H1 (cell line): ENCODE data around the gene UMAD1. TPM values are rescaled to one million over a fixed set of nuclear protein-coding genes. Genes with fewer than 3 reads are reported as not detected.

Experiments
- CTCF ChIA-PET: fragments of 300-600 bp; sonication (Branson Sonifier 250); formaldehyde crosslinking; loops from one replicate; lab custom pipeline; 2021; ENCODE audit not compliant: partially characterized antibody; lab: Charles Lee
- POLR2A ChIA-PET: fragments of 300-600 bp; sonication (Branson Sonifier 250); formaldehyde crosslinking; loops from one replicate; lab custom pipeline; 2021; ENCODE audit warnings: inconsistent platforms; ENCODE audit not compliant: partially characterized antibody; lab: Charles Lee
- DNase-seq, 2 experiments: peaks; one replicate each; pipeline versions ENCODE4 v3.0.0 to v3.0.0-alpha.2; 2010 to 2022; ENCODE audit warnings: low spot score in 2 of 2, low read depth in 1 of 2, mixed read lengths in 1 of 2
- FAIRE-seq: peaks from 2 replicates; lab custom pipeline; 2011; peaks lifted over from hg19 to GRCh38; lab: Jason Lieb, UNC
- H2AFZ ChIP-seq: 2 replicates; pipeline ENCODE4 v1.8.1; 2012; ENCODE audit warnings: low read length, inconsistent platforms
- H2AK5ac ChIP-seq: 2 replicates; pipeline ENCODE4 v1.6.1; 2013; ENCODE audit warnings: low read depth, low read length
- H2BK120ac ChIP-seq: replicated peaks from 2 replicates; pipeline ENCODE3; 2013; ENCODE audit warnings: low read depth, low read length, inconsistent platforms
- H2BK12ac ChIP-seq: 2 replicates; pipeline ENCODE4 v1.6.1; 2013; ENCODE audit warnings: low read depth, low read length
- H2BK15ac ChIP-seq: 2 replicates; pipeline ENCODE4 v1.6.1; 2013; ENCODE audit warnings: low read length
- H2BK20ac ChIP-seq: 2 replicates; pipeline ENCODE4 v1.6.1; 2013; ENCODE audit warnings: low read length
- H2BK5ac ChIP-seq: 2 replicates; pipeline ENCODE4 v1.6.1; 2013; ENCODE audit warnings: low read depth, low read length
- H3K14ac ChIP-seq: 2 replicates; pipeline ENCODE4 v1.6.1; 2013; ENCODE audit warnings: inconsistent platforms; ENCODE audit not compliant: insufficient read length
- H3K18ac ChIP-seq: 2 replicates; pipeline ENCODE4 v1.6.1; 2013; ENCODE audit warnings: low read length; ENCODE audit errors: extremely low read depth
- H3K23ac ChIP-seq: 2 replicates; pipeline ENCODE4 v1.6.1; 2013; ENCODE audit warnings: inconsistent platforms; ENCODE audit not compliant: insufficient read length
- H3K23me2 ChIP-seq: 2 replicates; pipeline ENCODE4 v1.6.1; 2013; ENCODE audit warnings: low read depth, low read length
- H3K27ac ChIP-seq: 2 replicates; pipeline ENCODE4 v1.6.1; 2011; ENCODE audit warnings: low read depth, low read length, inconsistent platforms
- H3K27me3 ChIP-seq, 4 experiments: replicated peaks in 1 of 4; 1 replicate in 1 of 4; 2 replicates in 3 of 4; pipeline versions ENCODE4 v1.6.1 to v1.8.1; 2011 to 2013; ENCODE audit warnings: low read length in 3 of 4, mild to moderate bottlenecking in 3 of 4, inconsistent platforms in 2 of 4, mixed read lengths in 2 of 4, moderate library complexity in 1 of 4; ENCODE audit not compliant: control insufficient read depth in 3 of 4, insufficient read depth in 3 of 4; ENCODE audit errors: extremely low read depth in 1 of 4
- H3K36me3 ChIP-seq, 4 experiments: 2 replicates each; pipeline versions ENCODE4 v1.6.1 to v1.8.1; 2011 to 2013; ENCODE audit warnings: mild to moderate bottlenecking in 4 of 4, low read length in 3 of 4, moderate library complexity in 2 of 4, control low read depth in 1 of 4, inconsistent platforms in 1 of 4; ENCODE audit not compliant: insufficient read depth in 4 of 4, control insufficient read depth in 2 of 4
- H3K4ac ChIP-seq: replicated peaks from 2 replicates; pipeline ENCODE3; 2013; ENCODE audit warnings: low read length, low read depth, mixed read lengths, inconsistent platforms; ENCODE audit not compliant: insufficient read length
- H3K4me1 ChIP-seq, 4 experiments: replicated peaks in 1 of 4; 1 replicate in 1 of 4; 2 replicates in 3 of 4; pipeline versions ENCODE4 v1.6.1 to v1.8.1; 2011 to 2013; ENCODE audit warnings: low read length in 3 of 4, inconsistent platforms in 2 of 4, mixed read lengths in 1 of 4; ENCODE audit not compliant: insufficient read depth in 4 of 4, control insufficient read depth in 3 of 4
- H3K4me2 ChIP-seq, 2 experiments: 2 replicates each; pipeline versions ENCODE4 v1.6.1 to v1.8.1; 2011 to 2013; ENCODE audit warnings: low read depth in 2 of 2, low read length in 2 of 2, control low read depth in 1 of 2, inconsistent platforms in 1 of 2, mild to moderate bottlenecking in 1 of 2; ENCODE audit not compliant: insufficient read depth in 1 of 2
- H3K4me3 ChIP-seq, 4 experiments: fragments of 200-600, 300-600 bp in 1 of 4; sonication (generic), shearing (Covaris generic), sonication (Bioruptor Twin) in 1 of 4; 2 replicates each; pipeline versions ENCODE4 v1.5.1 to v1.8.1; 2011 to 2016; ENCODE audit warnings: low read length in 4 of 4, low read depth in 3 of 4, control low read depth in 2 of 4, inconsistent platforms in 2 of 4, mild to moderate bottlenecking in 2 of 4, mixed read lengths in 1 of 4, moderate library complexity in 1 of 4; ENCODE audit not compliant: insufficient read depth in 2 of 4; ENCODE audit errors: extremely low read depth in 1 of 4
- H3K56ac ChIP-seq: replicated peaks from 2 replicates; pipeline ENCODE3; 2013; ENCODE audit warnings: low read depth, mild to moderate bottlenecking, mixed read lengths, low read length, inconsistent platforms; ENCODE audit not compliant: insufficient read length
- H3K79me1 ChIP-seq: 2 replicates; pipeline ENCODE4 v1.6.1; 2013; ENCODE audit warnings: low read depth, low read length, control low read depth
- H3K79me2 ChIP-seq, 2 experiments: 2 replicates each; pipeline versions ENCODE4 v1.6.1 to v1.8.1; 2012 to 2013; ENCODE audit warnings: low read length in 2 of 2, mild to moderate bottlenecking in 2 of 2, inconsistent platforms in 1 of 2; ENCODE audit not compliant: insufficient read depth in 2 of 2, control insufficient read depth in 1 of 2
- H3K9ac ChIP-seq, 4 experiments: replicated peaks in 1 of 4; 1 replicate in 1 of 4; 2 replicates in 3 of 4; pipeline versions ENCODE4 v1.6.1 to v1.8.1; 2011 to 2013; ENCODE audit warnings: low read depth in 3 of 4, low read length in 3 of 4, control low read depth in 2 of 4, mild to moderate bottlenecking in 2 of 4, moderate library complexity in 2 of 4, inconsistent platforms in 1 of 4; ENCODE audit errors: extremely low read depth in 1 of 4
- H3K9me3 ChIP-seq, 2 experiments: 2 replicates each; pipeline versions ENCODE4 v1.6.1 to v1.8.1; 2012 to 2013; ENCODE audit warnings: mild to moderate bottlenecking in 2 of 2, moderate library complexity in 2 of 2, control low read depth in 1 of 2, inconsistent platforms in 1 of 2, low read depth in 1 of 2, low read length in 1 of 2, mixed read lengths in 1 of 2; ENCODE audit not compliant: insufficient read depth in 2 of 2
- H4K20me1 ChIP-seq, 2 experiments: replicated peaks in 1 of 2; 2 replicates each; pipeline versions ENCODE3 to v1.8.1; 2011 to 2013; ENCODE audit warnings: inconsistent platforms in 2 of 2, low read length in 2 of 2, mild to moderate bottlenecking in 1 of 2; ENCODE audit not compliant: insufficient read depth in 2 of 2, control insufficient read depth in 1 of 2
- H4K5ac ChIP-seq: 2 replicates; pipeline ENCODE4 v1.6.1; 2013; ENCODE audit warnings: low read length, low read depth, mixed read lengths, inconsistent platforms; ENCODE audit not compliant: insufficient read length
- H4K8ac ChIP-seq: 2 replicates; pipeline ENCODE4 v1.8.0; 2013; ENCODE audit warnings: mild to moderate bottlenecking, moderate library complexity, low read length, inconsistent platforms; ENCODE audit not compliant: insufficient read depth; ENCODE audit errors: extremely low read depth
- H4K91ac ChIP-seq: replicated peaks from 2 replicates; pipeline ENCODE3; 2013; ENCODE audit warnings: low read length, mixed read lengths, inconsistent platforms; ENCODE audit not compliant: insufficient read length
- BRCA1 ChIP-seq: IDR thresholded peaks from 2 replicates; pipeline ENCODE4 v1.6.1; 2012; ENCODE audit warnings: low read depth, low read length, improper control_type of control experiment
- CEBPB ChIP-seq: IDR thresholded peaks from 2 replicates; pipeline ENCODE4 v1.6.1; 2012; ENCODE audit warnings: low read depth, low read length
- CHD1 ChIP-seq: IDR thresholded peaks from 2 replicates; pipeline ENCODE4 v1.6.1; 2012; ENCODE audit warnings: low read depth, low read length, improper control_type of control experiment
- CTCF ChIP-seq, 3 experiments: IDR thresholded peaks; 1 replicate in 2 of 3; 2 replicates in 1 of 3; pipeline versions ENCODE4 v1.5.1 to v1.6.1; 2011; ENCODE audit warnings: low read length in 3 of 3, mild to moderate bottlenecking in 3 of 3, inconsistent platforms in 2 of 3, low read depth in 1 of 3, moderate library complexity in 1 of 3; ENCODE audit not compliant: insufficient read depth in 1 of 3; ENCODE audit errors: control extremely low read depth in 1 of 3
- E2F6 ChIP-seq: IDR thresholded peaks from 2 replicates; pipeline ENCODE4 v1.6.1; 2012; ENCODE audit warnings: inconsistent platforms
- FOSL1 ChIP-seq: IDR thresholded peaks from 2 replicates; pipeline ENCODE4 v1.6.1; 2011; ENCODE audit warnings: mild to moderate bottlenecking, low read depth, low read length, moderate library complexity; ENCODE audit not compliant: insufficient read depth
- JUND ChIP-seq: IDR thresholded peaks from 2 replicates; pipeline ENCODE4 v1.6.1; 2011; ENCODE audit warnings: mild to moderate bottlenecking, improper control_type of control experiment, low read length
- KDM1A ChIP-seq: fragments of 200-600, 300-600 bp; sonication (generic); IDR thresholded peaks from 2 replicates; pipeline ENCODE4 v1.7.1; 2016; ENCODE audit warnings: mild to moderate bottlenecking, low read length, borderline replicate concordance
- POLR2A ChIP-seq, 2 experiments: IDR thresholded peaks; 1 replicate in 1 of 2; 2 replicates in 1 of 2; pipeline ENCODE4 v1.6.1; 2011; ENCODE audit warnings: low read depth in 2 of 2, low read length in 2 of 2, mild to moderate bottlenecking in 2 of 2; ENCODE audit errors: control extremely low read depth in 1 of 2
- RNF2 ChIP-seq: fragments of 200-900, 300-1000 bp; sonication (generic); IDR thresholded peaks from 2 replicates; pipeline ENCODE4 v1.7.1; 2016; ENCODE audit warnings: borderline replicate concordance, low read depth, mild to moderate bottlenecking, antibody characterized with exemption, low read length; ENCODE audit not compliant: poor library complexity, severe bottlenecking; ENCODE audit errors: missing control alignments
- SIRT6 ChIP-seq: IDR thresholded peaks from one replicate; pipeline ENCODE4 v1.7.1; 2012; ENCODE audit warnings: low read length, inconsistent platforms
- TAF1 ChIP-seq: IDR thresholded peaks from 2 replicates; pipeline ENCODE4 v1.6.1; 2011; ENCODE audit warnings: mild to moderate bottlenecking, low read depth, low read length
- WGBS, 2 experiments: shearing (Covaris generic) in 1 of 2; methylation state at CpG; one replicate each; pipeline versions ENCODE4 v1.1.6 to v1.1.7; 2013 to 2015; ENCODE audit warnings: low lambda C conversion rate in 2 of 2, mixed read lengths in 2 of 2, inconsistent platforms in 1 of 2, low coverage in 1 of 2, missing lambda C conversion rate in 1 of 2; ENCODE audit not compliant: insufficient replicate concordance in 2 of 2, insufficient coverage in 1 of 2, insufficient read length in 1 of 2; ENCODE audit errors: extremely low coverage in 1 of 2, missing lambda C conversion rate in 1 of 2; 5-methylcytosine and 5-hydroxymethylcytosine counted together
- polyA plus RNA-seq, 7 experiments: library from polyadenylated mRNA; depleted of rRNA in 3 of 7; stranded (reverse) in 5 of 7; unstranded in 2 of 7; fragments of >200 nt in 5 of 7; fragments of 200-250 nt in 2 of 7; gene quantifications; 1 replicate in 5 of 7; 2 replicates in 1 of 7; 4 replicates in 1 of 7; pipeline versions ENCODE4 v1.2.1 to v1.2.3, GENCODE V29; 2011 to 2013; ENCODE audit warnings: missing spikeins in 2 of 7, mixed read lengths in 2 of 7
- total RNA-seq: library from RNA; stranded (reverse); fragmentation: NEBNext Ultra II Directional; extraction: Animal tissue kit (Norgen Biotek cat#: 25700); gene quantifications from 2 replicates; pipeline ENCODE4 v1.2.1, GENCODE V29; 2021

Gene UMAD1
- total and polyA plus RNA-seq, 2 of the 8 experiments (the other 6 are each of a cell fraction or from before 2014, with no cell fraction given): 10.4 to 12.3 TPM

DNA sequence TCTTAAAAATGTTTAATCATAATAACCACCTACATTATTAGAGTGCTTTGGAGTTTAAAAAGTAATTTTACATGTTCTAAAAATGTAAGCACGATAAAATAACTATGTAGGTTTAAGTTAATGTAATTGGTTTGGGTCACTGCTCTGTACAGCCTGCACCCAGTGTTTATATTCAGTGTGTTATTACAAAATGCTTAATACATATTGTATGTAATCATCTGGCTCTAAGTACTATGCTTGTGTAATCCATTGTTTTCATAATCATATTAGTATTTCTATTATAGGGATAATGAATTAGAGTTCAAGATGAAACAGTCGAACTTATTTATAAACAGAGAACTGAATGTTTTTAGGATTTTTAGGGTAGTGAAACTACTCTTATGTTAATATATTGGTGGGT, 64.8 kb downstream of the UMAD1 start:
- Histone ChIP-seq H2BK12ac (no peak overlapping the region), H2AFZ (no peak overlapping the region), H3K27me3 (no peaks in the 10 kb centered on the region), H3K14ac (no peak overlapping the region), H2BK120ac (no peak overlapping the region), H3K23me2 (no peaks in the 10 kb centered on the region), H2BK15ac (no peak overlapping the region), H3K27ac (no peak overlapping the region), H2BK20ac (no peak overlapping the region), H3K4me2 (no peak overlapping the region), H4K5ac (no peak overlapping the region), H3K18ac (no peak overlapping the region), H3K56ac (no peak overlapping the region), H3K79me1 (no peaks in the 10 kb centered on the region), H3K9me3 (no peaks in the 10 kb centered on the region), H3K4ac (no peak overlapping the region), H2AK5ac (no peak overlapping the region), H3K9ac (no peak overlapping the region), H2BK5ac (no peak overlapping the region), H3K23ac (no peak overlapping the region), H4K91ac (no peak overlapping the region), H3K36me3 (no peaks in the 10 kb centered on the region), H3K4me3 (no peak overlapping the region), H3K79me2 (no peaks in the 10 kb centered on the region), H4K20me1 (no peaks in the 10 kb centered on the region), H3K4me1 (peaks cover 0 to 19% (median 2%) of the 10 kb centered on the region in 4 experiments; a peak in 3 of 7 replicates), H4K8ac (no peak overlapping the region)
- ChIA-PET POLR2A (no interaction called here), CTCF (no interaction called here)
- 96% methylated on average over 2 of the region's 2 CpGs; no CpG with 5 or more reads in 1 of the 2 experiments for WGBS, 2 experiments
- FAIRE-seq (no peak), DNase-seq (no peak)
- TF ChIP-seq JUND (no peak), RNF2 (no peak), KDM1A (no peak), FOSL1 (no peak), TAF1 (no peak), SIRT6 (no peak), E2F6 (no peak), CEBPB (no peak), CTCF (IDR thresholded peaks at IDR 0.05; ENCODE audit: control extremely low read depth in 1 of 3, insufficient read depth in 1 of 3, low read depth in 1 of 3, low read length in 3 of 3) (no peak), BRCA1 (no peak), CHD1 (no peak), POLR2A (IDR thresholded peaks at IDR 0.05; ENCODE audit: control extremely low read depth in 1 of 2, low read depth in 2 of 2, low read length in 2 of 2) (no peak)
